GM21526 (cell line): ENCODE data around the gene ZNF789.
"Not testable (repeated sequence)": the region's sequence is repeated elsewhere in the genome, so short reads cannot be mapped to it uniquely, and the experiment has no call there.

Source experiments
- ATAC-seq: cut with Tn5 transposase; IDR thresholded peaks from one replicate; pipeline ENCODE4 v1.9.1; 2021; ENCODE audit warnings: moderate library complexity; ENCODE audit not compliant: unreplicated experiment, low FRiP score

Gene ZNF789

DNA sequence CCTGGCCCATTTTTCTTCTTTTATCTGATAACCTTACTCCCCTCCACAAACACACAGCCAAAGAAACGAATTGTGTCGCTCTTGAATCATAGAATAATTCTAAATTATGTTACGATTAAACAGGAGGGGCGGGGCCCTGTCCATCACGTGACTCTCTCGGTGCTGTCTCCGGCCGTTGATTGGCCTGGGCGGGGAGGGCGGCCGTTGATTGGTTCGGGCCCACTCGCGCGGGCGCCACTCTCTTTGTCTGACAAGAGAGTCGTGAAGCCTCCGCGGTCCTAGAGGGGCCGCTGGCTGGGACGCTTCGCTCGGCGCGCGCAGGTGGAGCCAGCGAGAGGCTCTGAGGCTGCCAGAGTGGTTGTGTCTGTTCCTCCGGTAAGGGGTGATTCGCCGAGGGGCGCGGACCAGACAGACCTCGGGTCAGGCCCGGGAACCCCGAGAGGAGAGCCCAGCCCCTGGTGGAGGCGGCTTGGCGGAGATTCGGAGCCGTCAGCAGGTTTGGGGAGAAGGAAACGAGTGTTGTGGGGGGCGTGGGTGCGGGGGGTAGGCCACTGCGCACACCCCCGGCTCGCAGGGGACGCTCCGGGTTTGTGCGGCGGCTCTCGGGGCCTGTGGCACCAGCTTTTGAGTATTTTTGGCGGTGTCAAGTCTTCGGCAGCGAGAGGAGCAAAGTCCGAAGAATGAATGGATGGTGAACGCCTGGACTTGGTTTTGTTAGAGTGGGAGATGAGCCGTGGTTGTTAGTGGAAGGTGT lies at the start of gene ZNF789:
ZNF789 (plus strand) TSS at position 330 of the 754 bp plus-strand sequence. CDS start 3,567 bp downstream, outside the sequence.
- peak; percentile 87 for ATAC-seq

DNA sequence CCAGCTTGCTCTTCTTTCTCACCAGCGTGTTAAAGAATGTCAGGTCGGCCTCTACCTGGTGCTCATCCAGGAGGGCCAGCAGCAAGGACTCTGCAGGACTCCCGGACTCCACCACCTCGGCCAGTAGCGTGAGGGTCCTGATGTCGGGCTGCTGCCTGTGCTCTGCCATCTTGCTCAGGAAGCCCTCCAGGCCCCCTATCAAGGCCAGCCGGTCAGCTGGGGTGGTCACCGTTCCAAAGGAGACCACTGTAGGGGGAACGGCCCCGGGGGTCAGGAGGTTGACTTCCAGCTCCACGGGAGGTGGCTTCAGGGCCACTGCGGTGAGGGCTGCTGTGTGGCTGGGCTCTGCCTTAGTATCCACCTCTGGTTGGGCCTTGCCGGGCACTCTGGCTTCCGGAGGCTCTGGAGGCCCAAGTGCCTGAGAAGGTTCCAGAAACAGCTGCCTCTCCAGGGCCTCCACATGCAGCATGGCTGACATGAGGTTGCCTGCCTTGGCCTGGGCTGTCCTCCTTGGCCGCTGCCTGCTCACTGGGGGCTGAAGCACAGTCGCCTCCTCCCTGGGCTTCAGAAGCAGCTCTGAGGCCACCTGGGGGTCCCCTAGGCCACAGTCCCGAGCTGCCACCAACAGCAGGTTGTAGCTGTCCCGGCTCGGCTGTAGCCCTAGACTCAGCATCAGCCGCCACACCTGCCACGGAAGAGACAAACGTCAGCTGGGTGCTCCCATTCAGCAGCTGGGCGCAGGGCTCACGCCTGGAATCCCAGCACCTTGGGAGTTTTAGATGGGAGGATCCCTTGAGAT lies 47.6 kb upstream of the ZNF789 start:
- no peak for ATAC-seq

DNA sequence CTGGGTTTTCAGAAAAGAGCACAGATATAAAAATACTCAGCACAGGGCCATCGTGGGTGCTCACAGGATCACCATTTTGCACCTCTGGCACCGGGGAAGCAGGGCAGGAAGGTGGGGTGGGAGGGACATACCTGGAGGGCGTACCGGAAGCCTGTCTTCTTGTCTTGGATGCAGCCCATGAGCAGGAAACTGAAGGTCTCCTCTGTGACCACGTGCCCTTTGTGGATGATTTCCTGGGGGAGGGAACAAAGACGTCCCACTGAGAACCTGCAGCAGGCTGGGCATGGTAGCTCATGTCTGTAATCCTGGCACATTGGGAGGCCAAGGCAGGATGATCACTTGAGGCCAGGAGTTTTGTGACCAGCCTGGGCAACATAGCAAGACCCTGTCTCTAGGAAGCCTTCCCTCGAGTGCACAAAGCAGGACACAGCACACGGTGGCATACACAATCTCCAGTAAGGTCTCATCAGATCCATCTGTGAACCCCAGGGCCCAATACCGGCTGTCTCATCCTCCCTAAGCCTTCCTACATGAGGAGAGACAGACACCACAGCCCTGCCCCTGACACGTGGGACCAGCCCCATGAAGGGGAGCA lies 43.6 kb upstream of the ZNF789 start:
- no peak for ATAC-seq

DNA sequence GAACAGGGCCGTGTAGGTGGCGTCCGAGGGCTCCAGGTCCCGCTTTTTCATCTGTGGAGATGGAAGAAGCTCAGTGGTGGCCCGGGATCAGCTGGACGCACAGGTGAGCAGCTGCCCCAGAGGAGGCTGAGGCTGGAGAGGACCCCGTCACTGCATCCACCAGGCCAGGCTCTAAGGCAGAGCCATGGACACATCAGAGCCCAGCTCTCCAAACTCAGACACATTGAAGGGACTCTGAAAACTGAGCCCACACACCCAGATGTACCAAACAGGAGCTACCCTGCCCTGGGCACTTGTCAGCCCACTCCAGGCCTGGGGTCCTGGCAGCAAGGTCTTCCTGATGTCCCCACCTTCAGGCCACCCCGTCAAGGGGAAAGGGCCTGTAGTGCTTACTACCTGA lies 42.9 kb upstream of the ZNF789 start:
- no peak for ATAC-seq

DNA sequence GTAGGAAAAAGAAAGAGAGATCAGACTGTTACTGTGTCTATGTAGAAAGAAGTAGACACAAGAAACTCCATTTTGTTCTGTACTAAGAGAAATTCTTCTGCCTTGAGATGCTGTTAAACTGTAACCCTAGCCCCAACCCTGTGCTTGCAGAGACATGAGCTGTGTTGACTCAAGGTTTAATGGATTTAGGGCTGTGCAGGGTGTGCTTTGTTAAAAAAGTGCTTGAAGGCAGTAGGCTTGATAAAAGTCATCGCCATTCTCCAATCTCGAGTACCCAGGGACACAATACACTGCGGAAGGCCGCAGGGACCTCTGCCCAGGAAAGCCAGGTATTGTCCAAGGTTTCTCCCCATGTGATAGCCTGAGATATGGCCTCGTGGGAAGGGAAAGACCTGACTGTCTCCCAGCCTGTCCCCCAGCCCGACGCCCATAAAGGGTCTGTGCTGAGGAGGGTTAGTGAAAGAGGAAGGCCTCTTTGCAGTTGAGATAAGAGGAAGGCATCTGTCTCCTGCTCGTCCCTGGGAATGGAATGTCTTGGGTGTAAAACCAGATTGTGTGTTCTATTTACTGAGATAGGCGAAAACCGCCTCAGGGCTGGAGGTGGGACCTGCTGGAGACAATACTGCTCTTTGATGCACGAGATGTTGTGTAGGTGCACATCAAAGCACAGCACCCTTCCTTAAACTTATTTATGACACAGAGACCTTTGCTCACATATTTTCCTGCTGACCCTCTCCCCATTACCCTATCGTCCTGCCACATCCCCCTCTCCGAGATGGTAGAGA lies 40.7 kb upstream of the ZNF789 start:
- not testable (repeated sequence) for ATAC-seq

DNA sequence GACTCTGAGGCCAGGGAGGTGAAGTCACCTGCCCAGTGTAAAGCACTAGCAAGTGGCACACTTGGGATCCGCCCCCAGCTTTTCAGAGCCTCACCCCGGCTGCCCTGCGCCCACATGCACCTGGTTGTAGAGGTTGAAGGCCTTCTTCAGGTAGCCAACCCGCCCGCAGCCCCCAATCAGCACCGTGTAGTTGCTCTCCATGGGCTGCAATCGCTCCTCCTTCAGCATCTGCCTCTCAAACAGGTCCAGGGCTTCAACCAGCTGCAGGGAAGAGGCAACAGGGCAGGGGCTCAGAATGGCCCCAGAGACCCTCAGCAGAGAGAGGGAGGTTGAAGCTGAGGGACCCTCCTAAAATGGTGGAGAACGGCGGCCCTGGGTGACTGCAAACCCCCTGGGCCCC lies 39.5 kb upstream of the ZNF789 start:
- no peak for ATAC-seq

DNA sequence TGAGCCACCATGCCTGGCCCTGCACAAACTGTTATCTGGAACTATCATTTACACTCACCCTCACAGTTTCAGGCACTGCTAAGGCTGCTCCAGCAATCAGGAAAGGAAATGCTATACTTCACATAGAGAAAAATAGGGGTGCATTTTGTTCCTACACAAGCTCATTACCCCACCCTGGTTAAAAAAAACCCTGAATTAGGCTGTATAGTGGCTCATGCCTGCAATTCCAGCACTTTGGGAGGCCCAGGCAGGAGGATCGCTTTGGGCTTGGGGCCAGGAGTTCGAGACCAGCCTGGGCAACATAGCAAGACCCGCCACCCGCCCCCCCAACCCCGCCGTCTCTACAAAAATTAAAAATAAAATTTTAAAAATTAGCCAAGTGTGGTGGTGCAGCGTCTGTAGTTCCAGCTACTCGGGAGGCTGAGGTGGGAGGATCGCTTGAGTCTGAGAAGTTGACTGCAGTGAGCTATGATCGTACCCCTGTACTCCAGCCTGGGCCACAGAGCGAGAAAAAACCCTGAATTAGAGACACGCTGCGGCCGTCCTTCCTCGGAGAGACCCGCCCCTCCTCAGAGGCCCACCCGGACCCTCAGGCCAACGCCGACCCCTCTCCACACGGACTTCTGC lies 34.6 kb upstream of the ZNF789 start:
- no peak for ATAC-seq

DNA sequence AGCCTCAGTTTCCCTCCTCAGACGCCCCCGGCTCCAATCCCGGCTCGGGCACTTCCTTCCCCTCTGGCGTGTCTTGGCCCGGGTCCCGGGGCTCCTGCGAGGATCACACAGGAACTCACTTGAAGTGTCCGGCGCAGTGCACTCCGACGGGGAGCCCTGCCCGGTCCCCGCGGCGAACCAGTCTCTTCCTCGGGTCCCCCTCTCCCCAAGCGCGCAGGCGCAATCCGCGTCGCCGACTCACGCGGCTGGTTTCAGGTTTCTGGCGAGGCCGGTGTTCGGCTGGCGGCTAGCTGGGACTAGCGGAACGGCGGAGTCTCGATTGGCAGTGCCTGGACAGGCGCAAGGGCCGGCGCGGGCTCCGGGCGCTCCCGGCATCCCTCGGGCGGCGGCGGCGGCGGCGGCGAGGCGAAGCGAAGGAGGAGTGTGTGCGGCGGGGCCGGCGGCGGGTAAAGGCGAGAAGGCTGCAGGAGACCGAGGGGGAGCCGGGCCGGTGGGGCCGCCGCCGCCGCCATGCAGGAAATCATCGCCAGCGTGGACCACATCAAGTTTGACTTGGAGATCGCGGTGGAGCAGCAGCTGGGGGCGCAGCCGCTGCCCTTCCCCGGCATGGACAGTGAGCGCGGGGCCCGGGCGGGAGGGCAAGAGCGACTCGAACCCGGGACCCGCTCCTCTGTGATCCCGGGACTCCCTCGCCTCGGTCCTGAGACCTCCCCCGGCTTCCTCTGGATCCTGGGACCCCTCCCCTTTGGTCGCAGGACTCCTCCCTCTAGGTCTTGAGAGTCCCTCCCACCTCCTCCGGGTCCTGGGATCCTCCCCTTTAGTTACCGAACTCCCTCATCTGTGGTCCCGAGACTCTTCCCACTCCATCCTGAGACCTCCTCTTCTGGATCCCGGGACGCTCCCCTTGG lies 33.9 kb upstream of the ZNF789 start, which contains the start of the genes CPSF4 and PTCD1:
CPSF4 (plus strand) TSS at position 371 of the 908 bp plus-strand sequence; CDS start at position 511, 140 bp downstream.
PTCD1 (minus strand) TSS at position 226 of the 908 bp plus-strand sequence. CDS start 3,556 bp downstream, outside the sequence.
- peak; percentile 75 for ATAC-seq

DNA sequence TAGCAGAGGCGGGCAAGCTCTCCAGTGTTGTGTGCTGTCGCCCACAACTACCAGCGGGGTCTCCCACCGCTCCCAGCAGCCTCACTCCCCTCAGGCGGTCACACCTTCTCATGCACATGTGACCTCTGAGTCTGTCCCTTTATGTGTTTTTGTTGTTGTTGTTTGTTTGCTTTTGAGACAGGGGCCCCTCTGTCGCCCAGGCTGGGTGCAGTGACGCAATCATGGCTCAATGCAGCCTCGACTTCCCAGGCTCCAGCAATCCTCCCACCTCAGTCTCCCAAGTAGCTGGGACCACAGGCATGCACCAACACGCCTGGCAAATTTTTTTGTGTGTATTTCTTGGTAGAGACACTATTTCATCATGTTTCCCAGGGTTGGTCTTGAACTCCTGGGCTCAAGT lies 32.5 kb upstream of the ZNF789 start:
- no peak for ATAC-seq

DNA sequence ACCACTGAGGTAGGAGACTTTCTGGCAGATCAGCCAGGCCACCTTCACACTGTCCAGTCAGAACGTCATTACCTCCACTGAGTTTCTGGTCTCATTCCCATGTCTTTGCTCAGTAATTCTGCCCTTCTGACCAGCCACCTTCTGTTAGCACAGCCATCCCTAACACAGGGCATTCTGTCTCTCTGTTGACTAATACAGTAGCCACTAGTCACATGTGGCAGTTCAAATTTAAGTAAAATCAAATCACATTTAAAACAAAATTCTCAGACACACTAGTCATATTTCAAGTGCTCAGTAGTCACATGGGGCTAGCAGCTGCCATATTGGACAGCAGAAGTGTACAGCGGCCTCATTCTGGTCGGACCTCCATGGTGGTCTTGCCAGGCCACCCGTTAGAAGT lies 26.6 kb upstream of the ZNF789 start:
- no peak for ATAC-seq

DNA sequence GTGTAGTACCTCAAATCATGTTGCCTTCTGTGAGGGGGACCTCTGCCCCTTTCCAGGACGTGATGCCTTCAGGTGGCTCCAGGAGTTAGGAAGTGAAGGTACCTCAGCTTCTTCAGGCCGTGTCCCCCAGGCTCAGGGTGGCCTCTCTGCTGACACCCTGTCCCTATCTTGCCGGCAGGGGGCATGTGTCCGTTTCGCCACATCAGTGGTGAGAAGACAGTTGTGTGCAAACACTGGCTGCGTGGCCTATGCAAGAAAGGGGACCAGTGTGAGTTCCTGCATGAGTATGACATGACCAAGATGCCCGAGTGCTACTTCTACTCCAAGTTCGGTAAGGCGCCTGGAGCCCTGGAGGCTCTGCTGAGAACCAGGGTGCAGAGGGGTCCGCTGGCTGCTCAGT lies 24.7 kb upstream of the ZNF789 start:
- no peak for ATAC-seq

DNA sequence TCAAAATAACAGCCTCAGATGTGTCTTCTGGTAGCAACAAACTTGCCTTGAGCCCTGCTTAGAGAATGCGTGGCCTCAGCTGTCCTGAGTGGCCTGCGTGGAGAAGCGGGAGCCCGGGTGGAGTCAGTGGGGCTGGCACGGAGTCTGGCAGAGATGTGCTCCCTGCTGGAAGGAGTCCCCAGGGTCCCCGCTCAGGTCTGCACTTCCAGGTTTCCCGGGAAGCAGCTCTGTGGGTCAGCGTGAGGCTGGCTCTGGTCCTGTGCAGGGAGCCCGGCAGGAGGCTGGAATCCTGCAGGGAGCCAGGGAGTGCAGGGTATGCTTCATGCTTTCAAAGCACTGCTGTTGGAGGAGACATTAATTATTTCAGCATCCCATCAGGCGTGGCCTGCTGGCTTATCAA lies 23.8 kb upstream of the ZNF789 start:
- ATAC-seq: no peak

DNA sequence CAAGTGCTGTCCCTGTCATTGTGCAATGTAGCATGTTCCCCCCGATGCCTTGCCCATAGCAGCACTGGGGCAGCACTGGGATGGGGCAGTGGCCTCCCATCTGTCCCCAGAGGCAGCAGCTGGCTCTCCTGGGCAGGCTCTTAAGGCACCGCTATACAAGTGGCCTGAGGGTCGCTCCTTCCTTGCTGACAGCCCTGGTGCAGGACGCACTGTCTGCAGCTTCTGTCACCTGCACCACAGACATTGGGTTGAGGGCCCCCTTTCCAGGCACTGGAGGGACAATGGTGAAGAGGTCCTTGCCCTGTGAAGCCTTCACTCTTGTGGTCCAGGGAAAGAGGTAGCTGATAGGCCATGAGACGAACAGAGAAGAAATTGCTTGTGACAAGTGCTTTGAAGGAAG lies 23.4 kb upstream of the ZNF789 start:
- no peak for ATAC-seq

DNA sequence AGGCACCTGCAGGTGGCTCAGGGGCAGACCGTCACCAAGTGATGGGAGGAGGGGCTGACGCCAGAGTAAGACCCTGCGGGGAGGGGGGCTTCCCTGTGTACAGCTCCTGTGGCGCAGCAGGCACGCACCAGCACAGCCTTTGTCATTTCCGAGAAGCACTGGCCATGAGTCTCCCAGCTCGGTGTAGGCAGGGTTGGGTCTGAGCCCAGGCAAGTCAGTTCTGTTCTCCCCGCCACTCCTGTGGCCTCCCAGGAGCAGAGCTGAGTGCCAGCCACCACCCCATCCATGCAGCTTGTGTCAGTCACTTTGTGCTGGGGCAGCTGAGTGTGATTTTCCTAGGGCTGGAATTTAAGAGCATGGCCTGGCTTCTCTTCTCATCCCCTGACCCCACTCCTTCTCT lies 20.8 kb upstream of the ZNF789 start:
- ATAC-seq: no peak

DNA sequence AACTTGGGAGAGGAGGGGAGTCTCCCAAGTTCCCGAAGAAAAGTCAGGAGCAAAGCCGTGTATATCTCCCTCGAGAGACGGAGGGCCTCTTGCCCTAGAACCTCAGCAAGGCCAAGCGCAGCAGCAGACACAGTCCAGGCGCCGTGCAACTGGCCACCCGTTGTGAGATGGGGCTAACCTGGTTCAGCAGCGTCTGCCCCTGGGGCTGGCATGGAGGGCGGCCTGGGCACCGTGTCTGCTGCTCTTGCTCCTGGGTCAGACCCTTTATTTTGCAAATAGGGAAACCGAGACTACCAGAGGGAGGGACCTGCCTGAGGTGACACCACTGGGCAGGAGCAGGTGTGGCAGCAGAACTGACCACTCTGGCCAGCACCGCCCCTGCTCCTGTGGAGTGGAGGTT lies 20.1 kb upstream of the ZNF789 start:
- ATAC-seq: no peak

DNA sequence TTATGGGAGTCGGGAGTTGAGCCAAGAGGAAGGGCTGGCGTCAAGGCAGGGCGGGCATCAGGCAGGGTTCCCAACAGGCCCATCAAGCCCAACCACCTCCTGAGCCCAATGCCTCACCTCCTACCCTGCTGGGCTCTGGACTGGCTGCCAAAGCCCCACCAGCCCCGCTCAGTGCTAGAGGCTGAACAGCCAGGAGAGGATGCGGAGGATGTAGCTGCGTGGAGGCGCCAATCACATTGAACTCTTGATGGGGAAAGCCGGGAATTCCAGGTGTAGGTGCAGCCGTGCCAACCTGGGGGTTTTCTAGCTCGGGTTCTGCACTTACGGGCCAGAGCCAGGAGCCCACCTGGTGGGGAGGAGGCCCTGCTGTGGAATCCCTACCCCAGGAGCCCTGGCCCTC lies 19.6 kb upstream of the ZNF789 start:
- no peak for ATAC-seq

DNA sequence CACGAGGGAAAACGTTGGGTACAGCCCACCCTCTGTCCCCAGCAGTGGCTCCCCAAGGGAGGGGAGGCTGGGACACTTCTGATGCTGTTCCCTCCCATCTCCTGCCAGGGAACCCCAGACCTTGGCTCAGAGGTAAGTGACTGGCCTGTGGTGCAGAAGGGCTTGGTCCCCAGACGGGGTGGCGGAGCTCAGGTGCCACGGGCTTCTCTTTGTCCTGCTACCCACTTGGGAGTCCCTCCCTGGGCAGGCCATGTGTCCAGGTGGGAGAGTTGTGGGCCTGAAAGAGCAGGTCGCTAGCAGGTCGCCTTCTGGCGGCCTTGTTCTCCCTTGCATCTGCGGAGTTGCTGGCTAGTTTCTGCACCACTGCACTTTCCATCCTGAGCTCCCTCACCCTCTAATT lies 16.8 kb upstream of the ZNF789 start:
- no peak for ATAC-seq

DNA sequence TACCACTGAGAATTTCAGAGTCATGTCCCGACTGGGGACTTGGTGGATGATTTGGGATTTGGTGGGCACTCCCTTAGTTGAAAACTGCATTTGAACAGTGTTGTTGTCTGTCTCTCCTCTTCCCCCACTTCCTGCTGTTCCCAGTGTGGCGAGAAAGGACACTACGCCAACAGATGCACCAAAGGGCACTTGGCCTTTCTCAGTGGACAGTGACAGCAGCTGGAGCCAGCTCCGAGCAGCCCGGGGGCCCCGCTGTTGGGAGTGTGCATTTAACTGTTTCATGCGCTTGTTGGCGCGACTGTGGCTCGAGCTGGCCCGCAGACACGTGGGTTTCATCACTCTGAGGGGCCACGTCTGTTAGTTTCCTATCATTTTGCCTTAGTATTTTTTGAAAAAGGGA lies 16.4 kb upstream of the ZNF789 start:
- no peak for ATAC-seq

DNA sequence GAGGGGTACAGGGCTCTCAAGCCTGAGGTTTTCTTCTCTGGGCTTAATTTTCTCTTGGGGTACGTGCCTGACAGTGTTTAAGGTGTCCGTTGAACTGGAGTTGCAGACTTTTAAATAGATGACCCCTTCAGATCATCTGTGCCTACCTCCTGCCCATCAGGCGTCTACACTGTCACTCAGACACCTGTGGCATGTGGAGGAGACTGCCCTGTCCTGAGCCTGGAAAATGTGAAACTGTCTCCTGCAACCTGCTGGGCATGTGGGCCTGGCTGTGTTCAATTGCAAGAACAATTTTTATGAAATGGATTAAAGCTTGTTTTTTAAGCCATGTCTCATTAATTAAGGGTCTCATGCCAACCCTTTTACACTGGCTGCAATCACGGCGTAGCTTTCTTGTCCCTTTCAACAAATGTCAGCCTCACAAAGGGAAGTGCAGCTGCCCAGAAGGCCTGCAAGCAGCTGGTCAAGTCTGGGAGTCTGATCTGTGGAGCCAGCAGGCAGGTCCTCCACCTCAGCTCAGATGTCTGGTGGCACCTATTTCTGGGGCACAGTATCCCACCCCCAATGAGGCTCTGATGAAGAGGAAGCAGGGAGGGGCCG lies 15.5 kb upstream of the ZNF789 start:
- ATAC-seq: no peak
